GM12892 (cell line): ENCODE data around the gene NRP1.

Experiments
- POLR2A ChIP-seq: IDR thresholded peaks from 2 replicates; pipeline ENCODE4 v1.6.1; 2011; ENCODE audit warnings: low read depth, low read length, control low read depth
- POLR2AphosphoS5 ChIP-seq: IDR thresholded peaks from 2 replicates; pipeline ENCODE4 v1.6.1; 2011; ENCODE audit warnings: low read depth, low read length, control low read depth
- TAF1 ChIP-seq: IDR thresholded peaks from 2 replicates; pipeline ENCODE4 v1.6.1; 2011; ENCODE audit warnings: low read depth, mild to moderate bottlenecking, control low read depth, low read length, borderline replicate concordance

GRCh38 chr10:33243703-33244102, 90.8 kb downstream of the NRP1 start:
- TF ChIP-seq POLR2AphosphoS5 (no peak), POLR2A (no peak), TAF1 (no peak)
